ENCODE data around the gene CSGALNACT2.

CSGALNACT2 gene

DNA sequence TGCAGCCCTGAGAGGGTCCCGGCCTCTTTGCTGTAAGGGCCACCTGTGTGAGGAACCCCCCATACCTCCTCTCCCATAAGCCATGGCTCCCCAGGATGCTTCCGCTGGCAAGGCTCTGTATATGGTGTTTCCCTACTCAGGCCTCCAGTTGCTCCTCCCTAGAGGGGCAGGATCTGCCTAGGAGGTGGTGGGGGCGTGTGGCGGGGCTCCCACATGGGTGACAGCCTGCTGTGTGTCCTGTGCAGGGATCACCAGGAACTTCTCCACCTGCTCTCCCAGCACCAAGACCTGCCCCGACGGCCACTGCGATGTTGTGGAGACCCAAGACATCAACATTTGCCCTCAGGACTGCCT, 25.7 kb upstream of the CSGALNACT2 start:
- DNase-seq: no peak

DNA sequence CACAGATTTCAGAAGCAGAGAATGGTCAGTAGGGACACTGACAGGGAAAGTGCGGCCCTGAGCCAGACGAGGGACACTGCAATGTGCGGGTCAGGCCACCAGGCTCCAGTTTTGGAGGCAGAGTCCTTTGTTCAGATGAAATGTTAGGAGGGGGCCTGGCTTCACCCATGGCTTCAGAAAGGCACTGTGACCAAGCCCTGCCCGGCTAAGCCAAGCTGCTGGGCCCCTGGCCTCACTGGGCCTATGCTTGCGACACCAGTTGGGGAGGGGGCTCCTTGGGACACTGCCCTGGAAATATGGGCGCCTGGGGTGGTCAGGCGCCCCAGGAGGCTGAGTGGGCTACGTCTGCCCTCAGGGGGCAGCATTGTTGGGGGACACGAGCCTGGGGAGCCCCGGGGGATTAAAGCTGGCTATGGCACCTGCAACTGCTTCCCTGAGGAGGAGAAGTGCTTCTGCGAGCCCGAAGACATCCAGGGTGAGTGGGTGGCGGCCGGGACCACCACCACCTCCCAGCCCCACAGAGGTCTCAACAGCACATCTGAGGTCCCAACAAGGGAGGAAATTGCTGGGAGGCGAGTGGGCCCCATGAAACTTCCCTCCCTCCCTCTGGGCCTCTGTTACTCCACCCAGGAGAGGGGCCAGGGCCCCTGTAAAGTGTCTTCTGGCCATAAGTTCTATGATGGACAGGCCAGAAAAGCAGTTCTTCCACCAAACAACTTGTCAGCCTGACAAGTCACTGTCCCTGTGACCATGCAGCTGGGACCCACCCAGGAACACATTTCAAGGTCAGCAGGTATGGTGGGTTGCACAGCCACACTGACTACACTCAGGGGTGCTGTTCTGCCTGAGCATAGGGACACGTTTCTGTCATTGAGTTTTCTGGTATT, 24.8 kb upstream of the CSGALNACT2 start:
- no peak for DNase-seq

DNA sequence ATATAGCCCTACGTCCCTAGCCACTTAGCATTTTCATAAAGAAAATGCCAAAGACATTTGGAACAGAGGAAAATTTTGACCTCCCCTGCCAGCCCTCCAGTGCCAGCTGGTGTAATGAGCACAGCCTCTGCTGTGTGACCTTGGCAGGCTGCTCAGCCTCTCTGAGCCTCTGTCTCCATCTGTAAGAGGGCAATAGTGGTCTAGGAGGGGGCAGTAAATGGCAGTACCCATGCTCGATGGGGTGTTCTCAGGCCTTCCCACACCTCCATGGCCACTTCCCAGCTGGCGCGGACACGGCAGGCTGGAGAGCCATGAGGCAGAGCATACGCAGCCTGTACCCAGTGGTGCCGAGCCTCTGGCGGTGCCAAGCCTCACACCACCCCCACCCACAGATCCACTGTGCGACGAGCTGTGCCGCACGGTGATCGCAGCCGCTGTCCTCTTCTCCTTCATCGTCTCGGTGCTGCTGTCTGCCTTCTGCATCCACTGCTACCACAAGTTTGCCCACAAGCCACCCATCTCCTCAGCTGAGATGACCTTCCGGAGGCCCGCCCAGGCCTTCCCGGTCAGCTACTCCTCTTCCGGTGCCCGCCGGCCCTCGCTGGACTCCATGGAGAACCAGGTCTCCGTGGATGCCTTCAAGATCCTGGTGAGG, 24.0 kb upstream of the CSGALNACT2 start:
- DNase-seq: no peak

DNA sequence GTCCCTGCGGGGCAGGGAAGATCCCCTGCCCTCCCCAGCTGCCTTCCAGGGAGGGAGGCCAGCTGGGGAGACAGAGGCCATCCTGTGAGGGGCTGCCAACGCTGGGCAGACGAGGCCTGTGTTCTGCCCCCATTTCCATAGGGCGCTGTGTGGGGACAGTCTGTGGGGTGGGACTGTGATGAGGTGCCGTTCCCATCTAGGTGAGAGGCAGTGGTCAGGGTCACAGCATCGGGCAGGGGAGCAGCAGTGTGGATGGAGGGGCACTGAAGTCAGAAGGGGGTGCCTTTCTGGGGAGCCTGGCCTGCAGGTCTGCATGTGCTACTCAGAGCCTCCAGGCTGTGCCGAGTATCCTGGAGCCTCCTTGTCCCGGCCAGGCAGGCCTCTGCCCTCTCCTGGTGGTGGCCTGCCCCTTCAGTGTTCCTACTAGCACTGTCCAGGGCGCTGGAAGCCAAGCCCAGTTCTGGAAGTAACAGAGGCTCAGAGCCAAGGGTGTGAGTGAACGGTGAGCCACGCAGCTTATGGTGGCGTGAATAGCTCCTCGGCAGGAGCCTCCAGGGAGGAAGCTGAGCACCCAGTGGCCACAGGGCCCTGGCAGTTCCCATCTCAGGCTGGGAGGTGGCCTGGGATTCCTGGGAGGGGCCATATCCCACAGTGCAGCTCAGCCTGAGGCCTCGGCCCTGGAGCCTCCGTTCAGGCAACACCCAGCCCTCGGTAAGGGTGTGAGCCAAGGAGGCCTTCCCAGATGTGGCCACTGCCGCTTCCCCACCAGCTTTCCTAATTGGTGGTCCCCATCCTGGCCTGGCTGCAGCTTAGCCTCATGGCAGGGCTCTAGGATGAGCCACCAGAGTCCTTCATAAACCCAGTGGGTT, 23.3 kb upstream of the CSGALNACT2 start:
- no peak for DNase-seq

DNA sequence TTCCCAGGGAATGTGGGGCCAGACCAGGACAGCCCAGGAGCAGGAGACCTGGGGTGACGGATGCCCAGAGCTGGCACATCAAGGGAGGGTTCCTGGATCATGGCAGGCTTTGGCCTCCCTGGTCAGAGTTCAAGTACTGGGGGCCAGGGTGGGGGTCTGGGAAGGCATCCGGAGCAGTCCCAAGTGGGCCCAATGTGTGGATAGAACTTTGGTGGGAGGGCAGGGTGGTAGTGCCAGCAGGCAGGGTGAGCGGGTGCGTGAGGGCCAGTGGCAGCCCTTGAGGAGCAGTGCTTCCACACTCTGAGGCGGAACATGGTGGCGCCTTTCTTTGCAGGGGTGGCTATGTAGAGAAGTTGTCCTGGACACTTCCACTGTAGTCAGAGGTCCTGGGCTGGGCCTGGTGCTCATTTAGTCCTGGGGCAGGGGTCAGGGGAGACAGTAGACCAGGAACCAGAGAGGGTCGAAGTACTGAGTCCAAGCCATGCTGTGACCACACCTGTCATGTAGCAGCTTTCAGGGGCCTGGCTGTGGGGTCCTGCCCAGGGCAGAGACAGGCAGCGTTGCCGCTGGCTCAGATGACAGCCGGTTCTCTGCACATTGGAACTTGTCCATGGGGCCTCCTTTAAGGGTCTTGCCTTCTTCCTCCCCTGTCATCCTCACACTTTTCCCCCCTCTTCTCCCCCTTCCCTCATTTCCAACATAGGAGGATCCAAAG, 22.2 kb upstream of the CSGALNACT2 start:
- no peak for DNase-seq

DNA sequence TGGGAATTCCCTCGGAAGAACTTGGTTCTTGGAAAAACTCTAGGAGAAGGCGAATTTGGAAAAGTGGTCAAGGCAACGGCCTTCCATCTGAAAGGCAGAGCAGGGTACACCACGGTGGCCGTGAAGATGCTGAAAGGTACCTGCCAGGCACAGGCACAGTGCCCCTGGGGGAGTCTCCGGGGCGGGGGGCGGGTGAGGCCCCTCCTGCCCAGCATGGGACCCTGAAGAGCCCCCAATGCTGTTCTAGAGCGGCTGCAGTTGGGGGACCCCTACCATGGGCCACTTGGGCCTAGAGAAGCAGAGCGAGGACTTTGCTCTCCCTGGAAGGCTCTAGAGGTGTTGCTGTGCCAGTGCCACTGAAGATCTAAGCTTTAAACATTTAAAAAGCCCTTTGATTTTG, 21.6 kb upstream of the CSGALNACT2 start:
- no peak for DNase-seq

DNA sequence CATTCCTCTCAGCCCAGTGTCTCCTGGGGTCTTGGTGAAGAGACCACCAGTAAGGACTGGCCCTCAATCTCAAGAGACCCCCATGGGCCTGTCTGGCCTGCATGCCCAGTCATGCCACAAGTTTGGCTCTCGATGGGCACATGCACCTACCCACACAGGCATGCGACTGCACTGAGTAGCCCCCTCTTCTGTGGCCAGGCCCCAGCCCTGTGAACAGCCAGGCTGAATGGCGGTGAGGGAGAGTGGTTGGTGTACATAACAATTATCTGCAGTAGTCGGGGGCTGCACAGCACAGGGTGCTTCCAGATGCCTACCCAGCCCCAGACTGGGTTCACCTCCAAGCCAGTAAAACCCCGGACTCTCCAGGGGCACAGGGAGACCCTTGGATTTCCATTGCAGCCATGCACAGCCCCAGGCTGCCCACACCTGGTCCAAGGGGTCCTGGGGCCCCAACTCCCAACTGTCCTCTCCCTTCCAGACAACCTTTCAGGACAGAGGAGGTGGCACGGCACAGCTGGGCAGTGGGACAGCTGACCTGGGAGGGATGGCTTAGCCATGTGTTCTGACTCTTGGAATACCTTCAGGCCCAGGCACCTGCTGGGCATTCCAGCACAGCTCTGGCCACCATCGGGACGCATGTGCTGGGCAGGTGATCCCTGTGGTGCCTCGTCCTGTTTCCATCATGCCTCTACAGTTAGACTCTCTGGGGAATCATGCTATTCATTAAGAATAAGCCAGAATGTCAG, 21.0 kb upstream of the CSGALNACT2 start:
- no peak for DNase-seq

DNA sequence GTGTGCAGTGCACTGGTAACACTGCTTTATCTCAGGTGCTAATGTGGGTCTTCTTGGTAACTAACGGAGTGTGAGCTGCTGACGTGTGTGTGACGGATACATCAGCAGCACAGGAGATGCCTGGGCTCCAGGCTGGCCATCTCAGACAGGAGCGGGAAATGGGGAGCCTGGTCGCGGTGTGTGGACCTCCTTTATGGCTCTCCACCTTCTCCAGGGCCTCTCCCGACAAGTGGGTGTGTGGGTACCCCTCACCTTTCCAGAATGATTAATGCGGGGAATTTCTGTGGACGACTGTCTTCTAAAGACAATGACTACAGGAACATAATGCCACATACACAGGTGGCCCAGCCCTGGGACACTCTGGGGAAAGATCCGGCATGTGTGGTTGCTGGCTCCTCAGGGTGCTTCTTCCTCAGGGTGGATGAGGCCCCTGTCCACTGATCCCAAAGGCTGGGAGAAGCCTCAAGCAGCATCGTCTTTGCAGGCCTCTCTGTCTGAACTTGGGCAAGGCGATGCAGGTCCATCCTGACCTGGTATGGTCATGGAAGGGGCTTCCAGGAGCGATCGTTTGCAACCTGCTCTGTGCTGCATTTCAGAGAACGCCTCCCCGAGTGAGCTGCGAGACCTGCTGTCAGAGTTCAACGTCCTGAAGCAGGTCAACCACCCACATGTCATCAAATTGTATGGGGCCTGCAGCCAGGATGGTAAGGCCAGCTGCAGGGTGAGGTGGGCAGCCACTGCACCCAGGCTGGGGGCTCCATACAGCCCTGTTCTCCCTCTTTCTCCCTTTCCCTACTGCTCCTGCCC, 20.3 kb upstream of the CSGALNACT2 start:
- no peak for DNase-seq

DNA sequence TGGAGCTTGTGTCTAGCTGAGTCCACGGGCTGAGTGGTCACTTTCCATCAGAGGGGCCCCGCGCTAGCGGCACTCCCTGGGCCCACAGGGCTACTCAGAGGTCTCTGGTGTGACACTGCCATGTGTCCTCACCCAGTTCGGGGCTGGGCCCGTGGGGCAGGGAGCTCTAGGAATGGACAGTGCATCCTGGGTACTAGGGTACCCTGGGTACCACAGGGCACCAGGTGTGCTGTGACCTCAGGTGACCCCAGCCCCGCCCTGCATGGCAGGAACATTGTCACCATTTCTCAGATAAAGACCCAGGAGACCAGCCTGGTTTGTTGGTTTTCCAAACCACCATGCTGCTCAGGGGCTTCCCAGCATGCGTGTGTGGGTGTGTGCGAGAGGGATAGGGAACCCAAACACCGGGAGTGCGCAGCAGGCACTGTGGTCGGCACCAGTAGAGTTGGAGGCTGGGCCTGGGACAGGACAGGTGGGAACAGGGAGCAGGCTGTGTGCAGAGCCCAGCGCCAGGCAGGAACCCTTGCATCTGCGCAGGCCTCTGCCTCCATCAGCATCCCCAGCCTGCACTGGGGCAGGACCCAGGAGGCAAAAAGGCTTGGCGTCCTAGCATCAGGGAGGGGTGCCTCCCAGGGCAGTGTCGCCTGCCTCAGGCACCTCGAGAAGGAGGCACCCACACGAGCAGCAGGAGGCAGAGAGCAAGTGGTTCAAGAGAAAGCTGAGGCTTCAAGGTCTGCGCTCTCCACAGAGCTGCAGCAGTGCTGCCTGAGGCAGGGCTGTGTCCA, 19.4 kb upstream of the CSGALNACT2 start:
- DNase-seq: no peak

DNA sequence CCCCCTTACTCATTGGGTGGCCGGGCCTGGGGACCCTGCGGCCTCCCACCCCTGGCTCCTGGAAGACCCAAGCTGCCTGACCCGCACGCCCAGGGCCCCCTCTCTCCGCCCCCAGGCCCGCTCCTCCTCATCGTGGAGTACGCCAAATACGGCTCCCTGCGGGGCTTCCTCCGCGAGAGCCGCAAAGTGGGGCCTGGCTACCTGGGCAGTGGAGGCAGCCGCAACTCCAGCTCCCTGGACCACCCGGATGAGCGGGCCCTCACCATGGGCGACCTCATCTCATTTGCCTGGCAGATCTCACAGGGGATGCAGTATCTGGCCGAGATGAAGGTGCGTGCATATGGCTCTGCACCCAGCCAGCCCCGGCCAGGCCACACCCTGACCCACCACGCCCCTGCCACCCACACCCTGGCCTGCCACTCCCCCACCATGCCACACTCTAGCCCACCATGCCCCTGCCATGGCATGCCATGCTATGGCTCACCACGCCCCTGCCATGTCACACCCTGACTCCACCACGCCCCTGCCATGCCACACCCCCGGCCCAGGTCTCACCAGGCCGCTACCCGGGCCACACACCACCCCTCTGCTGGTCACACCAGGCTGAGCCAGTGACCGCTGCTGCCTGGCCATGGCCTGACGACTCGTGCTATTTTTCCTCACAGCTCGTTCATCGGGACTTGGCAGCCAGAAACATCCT, 18.7 kb upstream of the CSGALNACT2 start:
- no peak for DNase-seq

DNA sequence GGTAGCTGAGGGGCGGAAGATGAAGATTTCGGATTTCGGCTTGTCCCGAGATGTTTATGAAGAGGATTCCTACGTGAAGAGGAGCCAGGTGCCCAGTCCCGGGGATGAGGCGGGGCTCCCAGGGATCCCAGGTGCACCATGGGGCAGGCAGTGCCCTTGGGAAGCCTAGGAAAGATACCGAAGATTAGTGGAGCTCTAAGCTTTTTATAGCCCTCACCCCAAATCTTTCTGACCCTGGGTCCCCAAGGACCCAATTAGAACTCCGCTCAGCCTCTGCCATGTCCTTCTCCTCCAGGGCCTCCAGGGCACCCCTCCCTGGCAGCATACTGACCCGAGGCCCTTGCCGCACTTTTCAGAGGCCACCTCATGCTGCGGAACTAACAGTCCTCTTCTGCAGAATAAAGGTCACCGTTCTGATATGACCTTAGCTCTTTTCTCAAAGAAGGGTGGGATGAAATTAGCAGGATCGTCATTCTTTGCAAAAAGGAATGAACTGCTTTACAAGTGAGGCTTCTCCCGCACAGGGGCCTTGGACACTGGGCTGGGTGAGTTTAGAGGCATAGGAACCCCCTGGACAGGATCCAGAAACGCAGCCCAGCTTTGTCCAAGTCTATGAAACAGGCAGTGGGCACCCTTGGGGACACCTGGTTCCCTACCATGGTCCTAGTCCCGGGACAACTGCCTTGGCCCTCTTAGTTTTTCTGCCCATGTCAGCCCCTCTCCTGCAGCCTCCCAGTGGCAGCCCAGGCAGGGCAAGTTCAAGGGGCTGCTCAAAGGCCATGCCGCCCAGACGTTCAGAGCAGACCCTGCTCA, 17.9 kb upstream of the CSGALNACT2 start:
- no peak for DNase-seq

DNA sequence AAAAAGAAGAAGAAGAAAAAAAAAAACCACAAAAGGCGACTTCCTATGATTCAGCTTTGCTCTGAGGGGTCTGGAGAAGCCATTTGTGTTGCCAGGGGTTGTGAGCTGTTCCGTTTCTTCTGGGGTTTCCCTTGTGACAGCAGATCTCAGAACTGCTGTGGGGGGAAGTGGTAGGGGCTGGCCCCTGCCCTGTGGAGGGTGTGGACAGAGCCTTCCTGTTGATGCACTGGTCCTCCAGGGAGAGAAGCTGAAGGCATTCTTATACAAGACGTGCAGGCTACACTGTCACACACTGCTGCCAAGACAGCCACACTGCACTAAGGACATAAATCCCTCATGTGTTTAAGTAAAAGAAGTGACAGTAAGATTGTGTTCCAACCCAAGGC, 17.3 kb upstream of the CSGALNACT2 start:
- DNase-seq: peak; percentile 57

DNA sequence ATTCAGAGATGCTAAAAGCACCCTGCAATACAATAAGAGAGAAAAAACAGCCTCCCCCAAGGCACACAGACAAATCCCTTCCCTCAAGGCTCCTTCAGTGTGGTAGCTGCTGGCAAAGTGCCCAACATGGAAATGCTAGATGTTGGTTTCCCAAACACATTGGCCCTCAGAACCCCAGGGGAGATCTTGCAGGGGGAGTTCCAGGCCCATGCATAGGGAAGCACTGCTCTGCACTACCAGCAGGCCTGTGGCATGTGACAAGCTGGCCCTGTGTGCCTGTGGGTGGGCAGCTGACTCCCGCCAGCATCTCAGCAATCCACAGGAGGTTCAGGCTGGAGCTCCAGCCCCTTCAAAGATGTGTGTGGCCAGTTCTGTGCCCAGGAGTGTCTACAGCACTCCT, 16.8 kb upstream of the CSGALNACT2 start:
- peak; percentile 52 for DNase-seq

DNA sequence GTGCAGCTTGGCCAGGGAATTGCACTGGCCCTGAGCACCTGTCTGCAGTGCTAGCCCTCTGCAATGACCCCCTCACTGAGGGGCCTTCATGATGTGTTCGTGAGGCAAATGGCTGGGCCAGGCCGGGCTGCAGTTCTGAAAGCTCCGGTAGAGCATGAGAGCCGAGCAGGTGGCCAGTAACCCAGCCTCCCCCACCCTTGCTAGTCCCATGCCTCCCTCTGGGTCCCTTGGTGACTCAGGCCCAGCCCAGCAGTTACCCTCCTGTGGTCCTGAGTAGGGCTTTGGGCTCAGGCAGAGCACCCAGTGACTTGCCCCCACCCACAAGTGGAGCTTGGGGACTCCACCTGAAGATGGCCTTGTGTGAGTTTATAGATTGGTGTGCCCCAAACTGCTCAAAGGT, 16.1 kb upstream of the CSGALNACT2 start:
- DNase-seq: peak; percentile 10

DNA sequence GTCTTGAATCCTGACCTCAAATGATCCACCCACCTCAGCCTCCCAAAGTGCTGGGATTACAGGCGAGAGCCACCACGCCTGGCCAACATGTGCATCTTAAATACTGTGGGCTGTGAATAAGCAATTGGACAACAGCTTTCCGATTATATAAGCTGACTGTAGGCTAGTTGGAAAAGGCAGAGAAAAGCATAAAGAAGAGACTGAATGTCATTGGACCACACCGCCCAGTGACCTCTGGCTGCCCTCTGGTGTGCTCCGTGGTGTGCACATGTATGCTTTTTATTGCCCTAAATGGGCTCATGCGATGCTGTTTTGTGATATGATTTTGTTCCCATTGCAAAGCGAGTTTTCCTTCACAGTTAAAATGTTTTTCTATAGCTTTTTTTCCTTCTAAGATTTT, 15.4 kb upstream of the CSGALNACT2 start:
- peak; percentile 11 for DNase-seq

DNA sequence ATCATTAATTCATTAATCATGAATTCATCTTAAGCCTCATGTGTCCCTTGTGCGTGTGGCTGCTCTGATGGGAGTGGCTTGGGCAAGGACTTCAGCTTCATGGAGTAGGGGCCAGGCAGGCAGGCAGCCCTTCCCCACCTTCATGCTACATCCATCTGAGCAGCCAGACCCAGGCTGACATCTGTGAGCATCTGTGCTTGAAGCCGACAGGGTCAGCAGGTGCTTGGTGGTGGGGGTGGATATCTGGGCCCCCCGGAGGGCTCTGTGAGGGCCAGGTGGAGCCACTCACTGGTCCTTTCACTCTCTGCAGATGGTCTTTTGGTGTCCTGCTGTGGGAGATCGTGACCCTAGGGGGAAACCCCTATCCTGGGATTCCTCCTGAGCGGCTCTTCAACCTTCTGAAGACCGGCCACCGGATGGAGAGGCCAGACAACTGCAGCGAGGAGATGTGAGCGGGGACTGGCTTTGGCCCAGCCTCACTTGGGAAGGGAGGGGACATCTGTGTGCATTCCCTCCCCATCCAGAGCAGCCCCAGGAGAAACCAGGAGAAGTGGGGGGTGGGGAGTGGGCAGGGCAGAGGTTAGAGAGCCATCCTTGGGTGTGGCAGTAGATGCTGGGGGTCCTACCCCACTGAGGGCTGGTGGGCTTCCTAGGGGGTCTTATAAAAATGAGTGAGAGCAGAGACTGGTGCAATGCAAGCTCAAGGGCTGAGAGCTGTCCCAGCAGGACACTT, 14.7 kb upstream of the CSGALNACT2 start:
- peak; percentile 21 for DNase-seq

DNA sequence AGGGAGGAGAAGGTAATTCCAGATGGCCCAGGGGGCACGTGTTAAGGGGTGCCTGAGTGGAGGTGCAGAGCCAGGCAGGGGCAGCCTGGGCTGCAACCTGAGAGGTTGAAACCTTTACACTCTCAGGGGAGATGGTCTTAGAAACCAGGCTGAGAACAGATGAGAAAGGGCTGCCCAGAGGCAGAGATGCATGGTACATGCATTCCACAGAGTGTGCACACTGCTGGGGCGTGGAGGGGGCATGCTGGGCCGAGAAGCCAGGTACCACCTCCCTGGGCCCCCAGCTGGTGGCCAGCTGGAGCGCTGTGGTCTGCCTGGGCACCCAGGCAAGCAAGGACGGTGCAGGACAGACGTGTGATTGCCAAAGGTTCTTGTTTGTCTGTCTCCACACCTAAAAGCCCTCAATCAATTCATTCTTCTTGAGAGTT, 14.1 kb upstream of the CSGALNACT2 start:
- DNase-seq: peak; percentile 4

Measured in femur (tissue), 1 donor.